PC-3 (cell line): ENCODE measurements around the gene PRRX1. TPM values are rescaled to one million over a fixed set of nuclear protein-coding genes. Genes with fewer than 3 reads are reported as not detected.

Experiments used
- ATAC-seq: fragments of 200-7000 bp; cut with Tn5 transposase; 2 replicates; pipeline ENCODE4 v1.9.1; 2020; ENCODE audit warnings: mild to moderate bottlenecking, moderate library complexity
- BruUV-seq: library from RNA; stranded (reverse); fragments of 400-500 nt; replicated peaks from 2 replicates; lab custom pipeline; 2021; lab: Mats Ljungman, UMichigan
- CTCF ChIA-PET: fragments of 300-600 bp; sonication (Branson Sonifier 250); formaldehyde crosslinking; loops from one replicate; lab custom pipeline; 2022; ENCODE audit warnings: antibody characterized with exemption; lab: Charles Lee
- POLR2A ChIA-PET: fragments of 300-600 bp; sonication (Branson Sonifier 250); formaldehyde crosslinking; loops from one replicate; lab custom pipeline; 2022; ENCODE audit warnings: antibody characterized with exemption; ENCODE audit not compliant: unreplicated experiment; lab: Charles Lee
- DNase-seq: peaks from one replicate; pipeline ENCODE4 v3.0.0-alpha.2; 2015
- H2AFZ ChIP-seq: fragments of 300-600 bp; sonication (generic); 2 replicates; pipeline ENCODE4 v1.6.0; 2016; ENCODE audit warnings: antibody characterized with exemption, low read length
- H3F3A ChIP-seq: fragments of 300-600 bp; sonication (generic); one replicate; pipeline ENCODE4 v1.6.0; 2017; ENCODE audit warnings: antibody characterized with exemption, low read length, control low read depth, mild to moderate bottlenecking; ENCODE audit not compliant: unreplicated experiment
- H3K27ac ChIP-seq: fragments of 300-600 bp; sonication (generic); 2 replicates; pipeline ENCODE4 v1.5.1; 2016; ENCODE audit warnings: mild to moderate bottlenecking, low read length
- H3K27me3 ChIP-seq: fragments of 300-600 bp; sonication (generic); 2 replicates; pipeline ENCODE4 v1.6.1; 2016; ENCODE audit warnings: low read length, mixed read lengths
- H3K36me3 ChIP-seq: fragments of 300-600 bp; sonication (generic); 2 replicates; pipeline ENCODE4 v1.6.1; 2016; ENCODE audit warnings: low read depth, mixed run types, low read length, mixed read lengths
- H3K4me1 ChIP-seq: fragments of 300-600 bp; sonication (generic); 2 replicates; pipeline ENCODE4 v1.5.1; 2016; ENCODE audit warnings: low read length; ENCODE audit not compliant: insufficient read depth
- H3K4me2 ChIP-seq: fragments of 300-600 bp; sonication (generic); 2 replicates; pipeline ENCODE4 v1.6.0; 2016; ENCODE audit warnings: low read length
- H3K4me3 ChIP-seq: fragments of 300-600 bp; sonication (generic); 2 replicates; pipeline ENCODE4 v1.5.1; 2016; ENCODE audit warnings: mild to moderate bottlenecking, low read length, mixed read lengths
- H3K79me2 ChIP-seq: fragments of 300-600 bp; sonication (generic); 2 replicates; pipeline ENCODE4 v1.6.1; 2017; ENCODE audit warnings: low read length, mixed read lengths
- H3K9ac ChIP-seq: fragments of 300-600 bp; sonication (generic); 2 replicates; pipeline ENCODE4 v1.6.0; 2016; ENCODE audit warnings: mild to moderate bottlenecking, low read length
- H3K9me2 ChIP-seq: fragments of 300-600 bp; sonication (generic); replicated peaks from 2 replicates; pipeline ENCODE4 v1.6.1; 2016; ENCODE audit warnings: mixed run types, low read length, mixed read lengths
- H3K9me3 ChIP-seq: fragments of 300-600 bp; sonication (generic); 2 replicates; pipeline ENCODE4 v1.6.1; 2016; ENCODE audit warnings: low read length, mixed read lengths
- H4K20me1 ChIP-seq: fragments of 300-600 bp; sonication (generic); 2 replicates; pipeline ENCODE4 v1.6.1; 2016; ENCODE audit warnings: low read length, mixed read lengths
- EZH2 ChIP-seq: fragments of 300-600 bp; sonication (generic); IDR thresholded peaks from one replicate; pipeline ENCODE4 v1.6.1; 2017; ENCODE audit warnings: antibody characterized with exemption, mild to moderate bottlenecking, low read length; ENCODE audit not compliant: unreplicated experiment
- EZH2phosphoT487 ChIP-seq: fragments of 300-600 bp; sonication (generic); IDR thresholded peaks from 2 replicates; pipeline ENCODE4 v1.6.1; 2018; ENCODE audit warnings: mild to moderate bottlenecking, antibody characterized with exemption, low read length, borderline replicate concordance
- intact Hi-C: fragments of 100-400 bp; cut with micrococcal nuclease; formaldehyde crosslinking; loops from 2 replicates; pipeline ENCODE4 v1.9.0; 2023
- total RNA-seq: library from RNA; depleted of rRNA; stranded (reverse); fragments of >200 nt; gene quantifications from 2 replicates; pipeline ENCODE4 v1.2.3, GENCODE V29; 2014
- TF ChIP-seq, protein P1 (sequence below): fragments of 300-600 bp; sonication (generic); conservative IDR thresholded peaks from 2 replicates; pipeline ENCODE4 v1.5.1; 2017; ENCODE audit warnings: antibody characterized with exemption, low read depth, mild to moderate bottlenecking, low read length

PRRX1 gene
- total RNA-seq, 1 experiment from 2014 or later: not detected

DNA sequence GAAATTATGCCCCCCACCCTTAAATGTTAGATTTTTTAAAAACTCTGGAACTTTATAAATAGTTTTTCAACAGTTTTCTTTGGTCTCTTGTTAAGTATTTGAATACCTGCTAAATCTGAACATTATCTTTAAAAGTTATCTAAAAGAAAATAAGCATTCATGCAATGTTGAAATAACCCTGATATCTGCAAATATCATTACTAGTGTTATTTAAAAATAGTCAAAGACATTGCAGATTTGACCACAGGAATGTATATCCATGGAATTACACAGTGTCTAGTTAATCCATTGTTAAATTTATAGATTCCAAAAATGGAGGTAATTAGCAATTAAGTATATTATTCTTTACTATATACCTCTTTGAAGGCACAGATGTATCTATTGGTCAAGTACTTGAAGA lies 42.0 kb downstream of the PRRX1 start:
- ATAC-seq (no peak), DNase-seq (no peak)
- H3K27me3 ChIP-seq: no peaks in the 10 kb centered on the region
- intact Hi-C loops: no loop called here
- no peaks in the 10 kb centered on the region for H3K79me2 ChIP-seq
- H3K4me3 ChIP-seq: no peak overlapping the region
- no peaks in the 10 kb centered on the region for H4K20me1 ChIP-seq
- BruUV-seq: no TSS peak
- H3K9me2 ChIP-seq: no peaks in the 10 kb centered on the region
- no peaks in the 10 kb centered on the region for H3K36me3 ChIP-seq
- H3K9ac ChIP-seq: no peak overlapping the region
- H3K27ac ChIP-seq: no peak overlapping the region
- no peaks in the 10 kb centered on the region for H3K9me3 ChIP-seq
- H3K4me1 ChIP-seq: peaks cover 25% of the 10 kb centered on the region
- ChIA-PET POLR2A (no interaction called here), CTCF (no interaction called here)
- no peak overlapping the region for H3K4me2 ChIP-seq
- H3F3A ChIP-seq: peaks cover 7% of the 10 kb centered on the region
- TF ChIP-seq EZH2: no peak
- no peak for TF ChIP-seq EZH2phosphoT487
- TF ChIP-seq, protein P1, sequence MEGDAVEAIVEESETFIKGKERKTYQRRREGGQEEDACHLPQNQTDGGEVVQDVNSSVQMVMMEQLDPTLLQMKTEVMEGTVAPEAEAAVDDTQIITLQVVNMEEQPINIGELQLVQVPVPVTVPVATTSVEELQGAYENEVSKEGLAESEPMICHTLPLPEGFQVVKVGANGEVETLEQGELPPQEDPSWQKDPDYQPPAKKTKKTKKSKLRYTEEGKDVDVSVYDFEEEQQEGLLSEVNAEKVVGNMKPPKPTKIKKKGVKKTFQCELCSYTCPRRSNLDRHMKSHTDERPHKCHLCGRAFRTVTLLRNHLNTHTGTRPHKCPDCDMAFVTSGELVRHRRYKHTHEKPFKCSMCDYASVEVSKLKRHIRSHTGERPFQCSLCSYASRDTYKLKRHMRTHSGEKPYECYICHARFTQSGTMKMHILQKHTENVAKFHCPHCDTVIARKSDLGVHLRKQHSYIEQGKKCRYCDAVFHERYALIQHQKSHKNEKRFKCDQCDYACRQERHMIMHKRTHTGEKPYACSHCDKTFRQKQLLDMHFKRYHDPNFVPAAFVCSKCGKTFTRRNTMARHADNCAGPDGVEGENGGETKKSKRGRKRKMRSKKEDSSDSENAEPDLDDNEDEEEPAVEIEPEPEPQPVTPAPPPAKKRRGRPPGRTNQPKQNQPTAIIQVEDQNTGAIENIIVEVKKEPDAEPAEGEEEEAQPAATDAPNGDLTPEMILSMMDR: no peak
- no peak overlapping the region for H2AFZ ChIP-seq

DNA sequence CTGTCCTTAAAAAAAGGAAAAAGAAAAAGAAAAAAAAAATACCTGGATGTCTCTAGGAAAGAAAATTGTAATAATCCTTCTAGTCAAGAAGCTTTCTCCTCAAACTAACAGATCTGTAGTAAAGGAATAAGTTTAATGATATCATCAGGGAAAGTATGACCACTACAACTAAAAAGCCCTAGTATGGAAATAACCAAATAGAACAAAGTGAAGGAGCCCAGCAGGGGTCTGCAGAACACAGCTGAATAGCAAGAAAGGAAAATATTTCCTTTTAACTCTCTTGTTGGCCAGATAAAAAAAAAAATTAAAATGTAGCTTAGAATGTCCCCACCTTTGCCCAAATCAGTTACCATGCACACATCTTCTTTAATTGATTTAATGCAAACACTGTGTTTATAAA lies 43.2 kb downstream of the PRRX1 start:
- Histone ChIP-seq H3K27me3 (no peaks in the 10 kb centered on the region), H3K79me2 (no peaks in the 10 kb centered on the region), H3K4me3 (no peak overlapping the region), H3K9me3 (no peaks in the 10 kb centered on the region), H3K9ac (no peak overlapping the region), H4K20me1 (no peaks in the 10 kb centered on the region), H2AFZ (no peak overlapping the region), H3K36me3 (no peaks in the 10 kb centered on the region), H3K27ac (peak overlapping the region; percentile 92), H3K4me1 (peaks cover 36% of the 10 kb centered on the region), H3K9me2 (no peaks in the 10 kb centered on the region), H3K4me2 (0 out of 2 replicates have a peak overlapping the region, but pooled peaks have one; percentile 19), H3F3A (peaks cover 14% of the 10 kb centered on the region)
- POLR2A ChIA-PET: no interaction called here
- no TSS peak for BruUV-seq
- ATAC-seq (no peak), DNase-seq (no peak)
- TF ChIP-seq, protein P1: no peak
- no peak for TF ChIP-seq EZH2phosphoT487
- TF ChIP-seq EZH2: no peak
- CTCF ChIA-PET: no interaction called here
- intact Hi-C loops: no loop called here

DNA sequence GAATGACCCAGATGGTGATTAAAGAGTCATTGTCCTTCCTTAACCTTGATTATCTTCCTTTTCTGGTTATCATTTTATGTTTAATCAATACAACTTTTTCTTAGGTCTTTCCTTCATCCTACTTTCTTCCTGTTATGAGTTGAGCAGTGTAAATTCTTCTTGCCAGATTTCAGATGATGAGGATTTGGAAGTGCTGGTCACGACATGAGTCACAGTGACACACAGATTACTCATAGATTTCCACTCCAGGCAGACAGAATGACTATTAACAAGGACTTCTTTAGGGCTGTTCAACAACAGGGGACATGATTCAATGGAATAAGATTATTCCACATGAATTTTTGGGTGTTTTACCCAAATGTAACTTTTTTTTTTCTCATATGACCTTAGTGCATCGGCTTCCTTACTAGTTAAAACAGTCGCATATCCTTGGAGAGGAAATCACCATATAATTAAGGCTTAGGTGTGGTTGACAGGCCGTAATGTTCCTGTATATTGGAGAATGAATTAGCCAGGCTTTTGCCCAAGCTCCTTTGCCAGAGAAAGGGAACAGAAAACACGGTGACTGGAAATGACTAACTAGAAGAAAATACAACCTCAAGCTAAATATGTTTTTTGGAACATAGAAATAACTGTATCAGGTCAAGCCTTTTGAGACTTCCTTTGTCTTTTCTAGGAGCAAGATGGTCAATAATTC lies 44.2 kb downstream of the PRRX1 start:
- peak; percentile 85 for ATAC-seq
- Histone ChIP-seq H3K27me3 (no peaks in the 10 kb centered on the region), H3K27ac (peak overlapping the region; percentile 92), H3K36me3 (no peaks in the 10 kb centered on the region), H3K79me2 (no peaks in the 10 kb centered on the region), H3K9ac (peak overlapping the region; percentile 16; the same call in 1 of the 2 replicates), H3K9me2 (no peaks in the 10 kb centered on the region), H3F3A (peaks cover 14% of the 10 kb centered on the region), H3K9me3 (no peaks in the 10 kb centered on the region), H4K20me1 (no peaks in the 10 kb centered on the region), H3K4me1 (peaks cover 41% of the 10 kb centered on the region), H2AFZ (no peak overlapping the region), H3K4me3 (no peak overlapping the region), H3K4me2 (peak overlapping the region; percentile 46)
- no TSS peak for BruUV-seq
- TF ChIP-seq, protein P1: no peak
- TF ChIP-seq EZH2phosphoT487 (no peak), EZH2 (no peak)
- intact Hi-C loops: no loop called here
- POLR2A ChIA-PET: no interaction called here
- CTCF ChIA-PET: no interaction called here
- peak; percentile 89 for DNase-seq
